HEK293T (cell line): Measurements from ENCODE around the gene SPIRE2.
"Not testable (repeated sequence)": the region's sequence is repeated elsewhere in the genome, so short reads cannot be mapped to it uniquely, and the experiment has no call there.

ENCODE experiments used
- CTCF ChIA-PET: fragments of 350-600 bp; formaldehyde crosslinking; extraction: SDS; loops from one replicate; lab custom pipeline; 2021; ENCODE audit warnings: antibody characterized with exemption, inconsistent platforms; lab: Yijun Ruan, JAX
- POLR2A ChIA-PET: fragments of 350-600 bp; formaldehyde crosslinking; extraction: SDS; loops from one replicate; lab custom pipeline; 2020; ENCODE audit warnings: antibody characterized with exemption, inconsistent platforms; lab: Yijun Ruan, JAX
- DNase-seq: peaks from one replicate; pipeline ENCODE4 v3.0.0; 2012; ENCODE audit warnings: mixed read lengths; ENCODE audit errors: extremely low spot score
- BHLHE40 ChIP-seq: fragments of 450-650 bp; IDR thresholded peaks from 2 replicates; pipeline ENCODE4 v1.6.1; 2016; ENCODE audit warnings: mild to moderate bottlenecking, moderate library complexity, borderline replicate concordance
- CTBP1 ChIP-seq: fragments of 450-650 bp; IDR thresholded peaks from 2 replicates; pipeline ENCODE4 v1.6.1; 2016; ENCODE audit warnings: borderline replicate concordance
- ELF4 ChIP-seq: fragments of 450-650 bp; IDR thresholded peaks from 2 replicates; pipeline ENCODE4 v1.6.1; 2017; ENCODE audit warnings: antibody characterized with exemption
- FOXA1 ChIP-seq: fragments of 450-650 bp; IDR thresholded peaks from 2 replicates; pipeline ENCODE4 v1.6.1; 2016; ENCODE audit warnings: mild to moderate bottlenecking
- FOXK2 ChIP-seq: fragments of 450-650 bp; IDR thresholded peaks from 2 replicates; pipeline ENCODE4 v1.6.1; 2016; ENCODE audit warnings: mild to moderate bottlenecking
- FOXM1 ChIP-seq: fragments of 450-650 bp; IDR thresholded peaks from 2 replicates; pipeline ENCODE4 v1.6.1; 2017; ENCODE audit warnings: mild to moderate bottlenecking, borderline replicate concordance
- HDGF ChIP-seq: fragments of 450-650 bp; IDR thresholded peaks from 2 replicates; pipeline ENCODE4 v1.6.1; 2017; ENCODE audit warnings: antibody characterized with exemption, borderline replicate concordance
- L3MBTL2 ChIP-seq: fragments of 450-650 bp; conservative IDR thresholded peaks from 2 replicates; pipeline ENCODE4 v1.6.1; 2016; ENCODE audit warnings: mild to moderate bottlenecking
- LEF1 ChIP-seq: fragments of 450-650 bp; IDR thresholded peaks from 2 replicates; pipeline ENCODE4 v1.6.1; 2017; ENCODE audit warnings: mild to moderate bottlenecking, borderline replicate concordance
- NFRKB ChIP-seq: fragments of 450-650 bp; IDR thresholded peaks from 2 replicates; pipeline ENCODE4 v1.6.1; 2016; ENCODE audit warnings: mild to moderate bottlenecking, moderate library complexity
- PKNOX1 ChIP-seq: fragments of 450-650 bp; IDR thresholded peaks from 2 replicates; pipeline ENCODE4 v1.6.1; 2016
- SP1 ChIP-seq: fragments of 450-650 bp; IDR thresholded peaks from 2 replicates; pipeline ENCODE4 v1.6.1; 2017
- SUZ12 ChIP-seq: fragments of 450-650 bp; IDR thresholded peaks from 2 replicates; pipeline ENCODE4 v1.6.1; 2016; ENCODE audit warnings: mild to moderate bottlenecking
- TARDBP ChIP-seq: fragments of 450-650 bp; IDR thresholded peaks from 2 replicates; pipeline ENCODE4 v1.6.1; 2016
- ZNF384 ChIP-seq: fragments of 450-650 bp; IDR thresholded peaks from 2 replicates; pipeline ENCODE4 v1.6.1; 2016

Gene SPIRE2

GRCh38 chr16:89873972-89874689 is 45.9 kb downstream of the SPIRE2 start:
- peak; percentile 99 for DNase-seq
- ChIA-PET POLR2A (interaction anchor here (0.6 to 4.2 kb wide), 26 partner anchors 8 to 174 kb away, joined by 3 to 34 read pairs (median 4); partner anchors contain the start of genes MC1R and TUBB3), CTCF (interaction anchor here (1.0 kb wide), 1 partner anchor 146 kb away, joined by 8 read pairs; no protein-coding TSS in a partner anchor)
- no peak for TF ChIP-seq ZNF384
- TF ChIP-seq LEF1, result no peak
- TF ChIP-seq NFRKB, result no peak
- TF ChIP-seq TARDBP, result no peak
- TF ChIP-seq FOXM1, result no peak
- TF ChIP-seq FOXA1, result no peak
- 0 out of 2 replicates have a peak, but pooled peaks have one; percentile 24 for TF ChIP-seq SP1

GRCh38 chr16:89879123-89879522 is 50.8 kb downstream of the SPIRE2 start:
- POLR2A ChIA-PET, result not testable (repeated sequence)

GRCh38 chr16:89880477-89881367 is 52.4 kb downstream of the SPIRE2 start:
- TF ChIP-seq CTBP1, result no peak
- TF ChIP-seq L3MBTL2, result no peak
- TF ChIP-seq SUZ12, result no peak
- TF ChIP-seq FOXK2, result no peak
- TF ChIP-seq TARDBP, result no peak
- no peak for TF ChIP-seq FOXM1
- TF ChIP-seq BHLHE40, result no peak
- TF ChIP-seq LEF1, result no peak
- TF ChIP-seq ZNF384, result no peak
- TF ChIP-seq NFRKB, result no peak
- no peak for TF ChIP-seq SP1
- CTCF ChIA-PET, result no interaction called here
- POLR2A ChIA-PET, result no interaction called here
- no peak for DNase-seq

More at GRCh38 chr16:89879123-89879522, 50.8 kb downstream of the SPIRE2 start:
- CTCF ChIA-PET, DNase-seq: not testable (repeated sequence)

GRCh38 chr16:89881368-89881730 is 53.1 kb downstream of the SPIRE2 start:
- no peak for TF ChIP-seq FOXM1
- DNase-seq, result no peak
- POLR2A ChIA-PET, result interaction anchor here (1.3 kb wide), 1 partner anchor 8 kb away, joined by 3 read pairs; the partner anchor contains the start of gene TCF25
- CTCF ChIA-PET, result interaction anchor here (0.6 kb wide), 1 partner anchor 9 kb away, joined by 4 read pairs; no protein-coding TSS in a partner anchor

- POLR2A ChIA-PET, result no interaction called here
- DNase-seq, result no peak
- TF ChIP-seq FOXM1 (no peak), ZNF384 (no peak), CTBP1 (no peak), FOXK2 (no peak), BHLHE40 (no peak), SUZ12 (no peak), TARDBP (no peak), FOXA1 (no peak), LEF1 (no peak), ELF4 (no peak), HDGF (no peak), PKNOX1 (no peak)
- CTCF ChIA-PET, result no interaction called here
Observed at GRCh38 chr16:89883346-89884040, 55.2 kb downstream of the SPIRE2 start.

GRCh38 chr16:89884041-89884421 is 55.8 kb downstream of the SPIRE2 start:
- POLR2A ChIA-PET, result no interaction called here
- CTCF ChIA-PET, result no interaction called here
- no peak for DNase-seq
- TF ChIP-seq FOXA1, result no peak
- TF ChIP-seq SUZ12, result no peak
- no peak for TF ChIP-seq NFRKB
- no peak for TF ChIP-seq PKNOX1
- TF ChIP-seq FOXM1, result no peak
- TF ChIP-seq L3MBTL2, result no peak
- TF ChIP-seq CTBP1, result no peak
- no peak for TF ChIP-seq ELF4
